Stimulated activated CD4-positive, alpha-beta T cell treated with anti-CD3 and anti-CD28 coated beads, Interleukin-12 subunit alpha, Interleukin-12 subunit beta, amount 100 ng/mL, for 48 hours (primary cell): ENCODE results near the gene SPACDR.

Experiments
- DNase-seq, 3 donors: peaks; one replicate each; pipeline ENCODE4 v3.0.0-alpha.2; 2020; ENCODE audit warnings: low read depth in 2 of 3, low spot score in 1 of 3

The SPACDR gene

DNA sequence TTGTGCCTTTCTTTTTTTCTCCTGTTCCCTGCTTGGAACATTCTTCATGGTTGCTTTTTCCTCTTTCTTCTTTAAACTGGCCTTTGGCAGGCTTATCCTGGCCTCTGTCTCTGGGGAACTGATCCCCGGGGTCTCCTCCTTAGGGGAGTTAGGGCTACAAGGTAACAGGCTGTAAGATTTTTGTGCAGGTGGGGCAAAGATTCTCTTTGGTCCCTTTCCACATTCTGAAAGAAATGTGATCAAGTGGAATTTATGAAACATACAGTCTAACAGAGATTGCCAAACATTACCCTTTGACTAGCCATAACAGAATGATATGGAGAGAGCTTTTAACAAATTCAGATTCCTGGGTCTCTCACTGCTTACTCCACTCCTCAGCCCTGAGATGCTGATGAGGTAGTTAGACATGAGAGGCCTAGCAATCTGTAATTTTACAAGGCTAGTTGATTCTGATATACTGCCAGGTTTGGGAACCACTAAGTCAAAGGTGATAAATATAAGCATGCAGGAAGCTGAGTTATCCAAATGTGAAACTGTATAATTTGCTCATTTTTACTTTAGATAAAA lies 44.3 kb downstream of the SPACDR start:
- DNase-seq, result no peak

DNA sequence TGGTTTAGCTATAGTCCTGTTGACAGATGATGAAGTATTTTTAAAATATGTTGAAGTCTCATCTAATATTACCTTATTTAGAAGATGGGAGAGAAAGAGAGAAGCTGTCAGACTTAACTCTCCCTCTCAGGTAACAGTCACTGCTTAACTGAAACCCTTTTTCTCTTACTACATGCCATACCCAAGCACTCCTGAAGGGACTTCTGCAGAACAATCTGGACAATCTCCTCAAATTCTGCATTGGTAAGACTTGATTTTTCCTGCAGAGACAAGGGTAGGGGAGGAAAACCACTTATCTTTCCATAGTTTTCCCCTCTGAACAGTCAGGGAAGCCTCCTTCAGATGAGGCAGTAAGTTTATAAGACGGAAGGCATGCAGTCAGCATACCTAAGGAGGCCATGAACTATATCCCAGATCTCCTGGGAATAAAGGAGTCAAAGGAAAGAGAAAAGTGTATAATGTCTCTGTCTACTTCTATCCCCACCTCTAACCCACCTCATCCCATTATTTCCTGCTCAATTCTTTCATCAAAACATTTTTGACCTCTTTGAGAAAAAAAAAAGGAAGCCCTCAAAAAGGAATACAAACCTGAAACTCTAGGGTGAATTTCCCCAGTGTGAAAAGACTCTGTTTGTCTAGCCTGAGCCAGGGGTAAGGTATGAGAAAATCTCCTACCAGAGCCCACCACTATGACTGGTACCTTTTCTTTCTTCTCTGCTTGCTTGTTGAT lies 45.0 kb downstream of the SPACDR start:
- no peak for DNase-seq

DNA sequence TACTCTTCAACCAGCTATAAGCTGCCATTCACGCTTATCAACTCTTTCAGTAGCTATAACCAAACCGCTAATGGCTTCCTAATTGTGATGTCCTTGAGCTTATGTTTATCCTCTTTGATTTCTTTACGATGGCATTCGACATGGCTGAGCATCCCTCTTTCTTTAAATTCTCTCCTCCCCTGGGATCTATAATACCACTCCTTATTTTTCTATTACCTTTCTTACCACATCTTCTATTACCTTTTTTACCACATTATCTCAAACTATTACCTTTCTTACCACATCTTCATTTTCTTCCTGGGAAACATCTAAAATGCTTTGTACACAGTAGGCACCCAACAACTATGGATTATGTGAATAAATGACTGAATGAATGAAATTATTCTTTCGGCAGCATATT lies 48.6 kb downstream of the SPACDR start:
- no peak for DNase-seq

DNA sequence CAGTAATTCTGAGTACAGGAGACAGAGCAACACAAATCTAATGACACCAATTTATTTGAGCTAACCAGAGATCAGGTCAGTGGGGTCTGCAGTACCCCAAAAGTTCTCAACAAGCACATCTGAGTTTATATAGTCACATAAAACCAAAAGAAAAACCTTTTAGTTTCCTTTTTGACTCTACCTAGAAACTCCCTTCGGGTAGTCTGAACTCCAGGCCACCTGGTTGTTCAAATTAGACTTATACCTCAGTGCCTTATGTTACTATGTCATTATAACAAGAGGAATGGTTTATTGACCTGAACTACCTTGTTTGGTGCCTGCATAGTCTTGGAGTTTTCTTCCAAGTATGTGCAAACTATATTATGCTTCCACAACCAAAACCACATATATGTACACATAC lies 50.2 kb downstream of the SPACDR start:
- no peak for DNase-seq

DNA sequence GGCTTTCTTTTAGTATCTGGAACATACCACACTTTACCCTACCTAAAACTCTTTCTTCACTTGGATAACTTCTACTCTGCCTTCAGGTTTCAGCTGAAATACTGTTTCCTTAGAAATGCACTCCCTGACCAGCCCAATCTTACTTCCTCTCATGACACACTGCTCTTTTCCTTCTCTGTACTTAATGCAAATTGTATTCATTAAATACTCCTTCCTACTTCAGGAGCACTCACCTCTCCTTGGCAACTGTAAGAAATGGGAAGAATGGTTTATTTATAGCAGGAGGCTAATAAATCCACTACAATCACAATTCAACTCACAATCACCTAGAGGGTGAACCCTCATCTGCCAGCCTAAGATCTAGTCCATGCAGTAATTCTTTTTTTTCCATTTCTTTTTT lies 50.7 kb downstream of the SPACDR start:
- no peak for DNase-seq

DNA sequence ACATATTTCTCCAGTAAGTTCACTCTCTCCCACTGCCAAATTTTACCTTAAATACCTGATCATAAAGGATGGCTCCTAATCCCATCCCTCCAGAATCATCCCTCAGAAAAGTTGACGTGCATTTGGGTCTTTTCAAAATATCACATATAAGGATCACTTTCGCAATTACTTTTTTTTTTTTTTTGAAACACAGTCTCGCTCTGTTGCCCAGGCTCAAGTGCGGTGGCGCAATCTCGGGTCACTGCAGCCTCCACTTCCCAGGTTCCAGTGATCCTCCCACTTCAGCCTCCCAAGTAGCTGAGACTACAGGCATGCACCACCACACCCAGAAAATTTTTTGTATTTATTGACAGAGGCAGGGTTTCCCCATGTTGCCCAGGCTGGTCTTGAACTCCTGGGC lies 53.0 kb downstream of the SPACDR start:
- no peak for DNase-seq

DNA sequence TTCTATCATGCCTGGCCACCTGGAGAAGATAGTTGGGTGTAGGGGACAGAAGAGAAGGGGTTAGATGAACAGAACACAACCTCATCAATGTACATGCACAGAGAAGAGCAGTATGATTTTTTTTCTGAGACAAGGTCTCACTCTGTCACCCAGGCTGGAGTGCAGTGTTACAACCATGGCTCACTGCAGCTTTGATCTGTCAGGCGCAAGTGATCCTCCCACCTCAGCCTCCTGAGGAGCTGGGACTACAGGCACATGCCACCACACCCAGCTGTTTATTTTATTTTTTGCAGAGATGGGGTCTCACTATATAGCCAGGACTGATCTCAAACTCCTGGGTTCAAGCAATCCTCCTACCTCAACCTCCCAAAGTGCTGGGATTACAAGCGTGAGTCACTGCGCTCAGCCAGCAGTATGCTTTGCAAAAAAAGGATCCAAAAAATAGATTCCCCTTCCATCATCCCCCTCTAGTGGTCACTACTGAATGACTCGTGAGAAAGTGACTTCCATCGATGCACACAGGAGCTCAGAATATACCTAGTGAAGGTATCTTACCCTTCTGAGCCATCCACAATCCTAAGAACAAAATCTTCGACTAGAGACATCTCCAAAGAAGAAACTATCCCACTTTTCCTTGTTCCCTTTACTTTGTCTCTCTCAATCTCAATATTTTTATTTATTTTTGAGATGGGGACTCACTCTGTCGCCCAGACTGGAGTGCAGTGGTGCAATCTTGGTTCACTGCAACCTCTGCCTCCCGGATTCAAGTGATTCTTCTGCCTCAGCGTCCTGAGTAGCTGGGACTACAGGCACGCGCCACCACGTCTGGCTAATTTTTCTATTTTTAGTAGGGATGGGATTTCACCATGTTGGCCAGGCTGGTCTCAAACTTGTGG lies 56.5 kb downstream of the SPACDR start:
- DNase-seq, result peak in 1 of 3 donors; percentile 56

DNA sequence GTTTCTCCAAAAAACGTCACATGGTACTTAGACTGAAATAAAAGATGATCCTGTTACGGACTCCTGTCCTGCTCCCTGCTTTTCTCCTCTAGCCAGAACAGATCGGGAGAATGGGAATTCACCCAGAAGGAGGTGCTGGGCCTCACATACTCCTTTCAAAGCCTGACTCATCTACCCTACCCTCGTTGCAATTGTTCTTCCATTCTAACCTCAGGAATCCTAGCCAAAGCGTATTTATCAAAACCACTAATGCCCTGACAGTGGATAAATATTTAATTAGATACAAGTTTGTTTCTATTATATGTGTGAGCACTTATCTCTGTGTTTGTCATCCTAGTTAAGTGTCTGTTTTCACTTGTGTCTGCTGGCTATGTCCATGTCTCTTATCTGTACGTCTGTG lies 57.3 kb downstream of the SPACDR start:
- no peak for DNase-seq
